ENCODE measurements around the gene HOXB2. TPM values are rescaled to one million over a fixed set of nuclear protein-coding genes. Genes with fewer than 3 reads are reported as not detected.
A peak's percentile ranks its signal among the peaks of the same experiment; 100 is the strongest.
"Not testable (repeated sequence)": the region's sequence is repeated elsewhere in the genome, so short reads cannot be mapped to it uniquely, and the experiment has no call there.

Gene HOXB2
- total RNA-seq, 2 donors from 2014 or later: 4.5 to 18.8 TPM

DNA sequence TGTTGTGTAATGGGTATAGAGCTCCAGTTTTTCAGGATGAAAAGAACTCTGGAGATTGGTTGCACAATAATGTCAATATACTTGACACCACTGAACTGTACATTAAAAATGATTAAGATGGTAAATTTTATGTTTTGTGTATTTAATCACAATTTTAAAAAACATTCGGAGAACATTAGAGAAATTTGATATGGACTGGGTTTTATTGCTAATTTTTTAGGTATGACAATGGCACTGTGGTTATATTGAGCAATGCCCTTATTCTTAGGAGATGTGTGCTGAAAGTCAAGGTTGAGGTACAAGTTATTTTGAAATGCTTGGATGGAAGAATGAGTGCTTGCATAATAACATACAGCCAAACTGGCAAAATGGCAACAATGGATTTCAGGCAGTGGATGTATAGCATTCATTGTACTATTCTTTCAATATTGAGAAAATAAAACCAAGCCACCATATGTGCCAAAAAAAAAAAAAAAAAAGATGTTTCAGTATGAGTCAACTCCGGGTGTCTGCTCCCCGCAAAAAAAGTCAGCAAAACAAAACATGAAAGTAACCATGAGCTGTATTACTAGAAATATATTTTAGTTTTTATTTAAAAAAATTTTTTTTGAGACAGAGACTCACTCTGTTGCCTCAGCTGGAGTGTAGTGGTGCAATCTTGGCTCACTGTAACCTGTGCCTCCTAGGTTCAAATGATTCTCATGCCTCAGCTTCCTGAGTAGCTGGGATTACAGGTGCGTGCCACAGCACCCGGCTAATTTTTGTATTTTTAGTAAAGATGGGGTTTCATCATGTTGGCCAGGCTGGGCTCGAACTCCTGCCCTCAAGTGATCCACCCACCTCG lies 33.9 kb downstream of the HOXB2 start:
- ATAC-seq: peak; percentile 84
- peak overlapping the region; percentile 24 for H3K27ac Mint-ChIP-seq
- H3K9me3 ChIP-seq (ENCODE audit: control insufficient read depth, low read length, poor library complexity, severe bottlenecking): no peaks in the 10 kb centered on the region
- H3K4me1 Mint-ChIP-seq: peaks cover 12% of the 10 kb centered on the region
- H3K27me3 Mint-ChIP-seq: peaks cover 40% of the 10 kb centered on the region
- H3K4me3 Mint-ChIP-seq: no peak overlapping the region
- DNase-seq: no peak
- no peaks in the 10 kb centered on the region for H3K36me3 Mint-ChIP-seq (ENCODE audit: low read depth)

DNA sequence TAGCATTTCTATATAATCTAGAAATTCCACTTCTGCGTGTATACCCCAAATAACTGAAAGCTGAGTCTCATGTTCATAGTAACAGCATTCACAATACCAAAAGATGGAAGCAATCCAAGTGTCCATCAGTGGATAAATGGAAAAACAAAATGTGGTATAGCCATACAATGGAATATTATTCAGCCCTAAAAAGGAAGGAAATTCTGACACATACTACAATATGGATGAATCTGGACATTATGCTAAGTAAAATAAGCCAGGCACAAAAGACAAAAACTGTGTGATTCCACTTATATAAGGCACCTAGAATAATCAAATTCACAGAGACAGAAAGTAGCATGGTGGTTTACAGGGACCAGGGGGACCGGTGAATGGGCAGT lies 34.5 kb downstream of the HOXB2 start:
- DNase-seq (no peak), ATAC-seq (no peak)
- Mint-ChIP-seq H3K27ac (peak overlapping the region; percentile 24), H3K36me3 (ENCODE audit: low read depth) (no peaks in the 10 kb centered on the region), H3K4me3 (no peak overlapping the region), H3K4me1 (peaks cover 11% of the 10 kb centered on the region), H3K27me3 (peaks cover 34% of the 10 kb centered on the region)
- H3K9me3 ChIP-seq (ENCODE audit: control insufficient read depth, low read length, poor library complexity, severe bottlenecking): no peaks in the 10 kb centered on the region

GRCh38 chr17:48509708-48510107 lies 35.2 kb downstream of the HOXB2 start:
- not testable (repeated sequence) for ATAC-seq; H3K36me3 Mint-ChIP-seq (ENCODE audit: low read depth); H3K9me3 ChIP-seq (ENCODE audit: control insufficient read depth, low read length, poor library complexity, severe bottlenecking); H3K4me3 Mint-ChIP-seq; DNase-seq
- peaks cover 27% of the 10 kb centered on the region for H3K27me3 Mint-ChIP-seq
- H3K27ac Mint-ChIP-seq: peak overlapping the region; percentile 74
- H3K4me1 Mint-ChIP-seq: peaks cover 15% of the 10 kb centered on the region

GRCh38 chr17:48506246-48506645 lies 38.7 kb downstream of the HOXB2 start:
- Mint-ChIP-seq H3K27me3 (peaks cover 17% of the 10 kb centered on the region), H3K36me3 (ENCODE audit: low read depth) (no peaks in the 10 kb centered on the region), H3K27ac (peak overlapping the region; percentile 66), H3K4me3 (no peak overlapping the region), H3K4me1 (peaks cover 5% of the 10 kb centered on the region)
- H3K9me3 ChIP-seq (ENCODE audit: control insufficient read depth, low read length, poor library complexity, severe bottlenecking): no peaks in the 10 kb centered on the region
- DNase-seq: no peak
- no peak for ATAC-seq

GRCh38 chr17:48505788-48506187 lies 39.1 kb downstream of the HOXB2 start:
- no peaks in the 10 kb centered on the region for H3K9me3 ChIP-seq (ENCODE audit: control insufficient read depth, low read length, poor library complexity, severe bottlenecking)
- peak overlapping the region; percentile 15 for H3K4me3 Mint-ChIP-seq
- DNase-seq (peak in 1 of 3 donors; percentile 35), ATAC-seq (peak; percentile 95)
- peaks cover 18% of the 10 kb centered on the region for H3K27me3 Mint-ChIP-seq
- H3K4me1 Mint-ChIP-seq: peaks cover 5% of the 10 kb centered on the region
- H3K27ac Mint-ChIP-seq: peak overlapping the region; percentile 66
- H3K36me3 Mint-ChIP-seq (ENCODE audit: low read depth): no peaks in the 10 kb centered on the region

DNA sequence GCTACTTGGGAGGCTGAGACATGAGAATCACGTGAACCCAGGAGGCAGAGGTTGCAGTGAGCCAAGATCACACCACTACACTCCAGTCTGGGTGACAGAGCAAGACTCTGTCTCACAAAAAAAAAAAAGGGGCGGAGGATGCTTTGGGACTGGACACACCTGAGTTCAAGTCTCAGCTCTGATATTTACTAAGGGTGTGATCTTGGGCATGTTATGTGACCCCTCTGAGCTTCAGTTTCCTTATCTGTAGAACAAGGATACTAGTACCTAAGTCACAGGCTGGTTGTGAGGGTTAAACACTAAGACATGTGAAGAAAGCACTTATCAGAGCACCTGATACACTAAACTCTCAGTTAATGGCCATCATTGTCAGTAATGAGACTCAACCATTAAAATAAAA lies 40.0 kb downstream of the HOXB2 start:
- peaks cover 5% of the 10 kb centered on the region for H3K4me1 Mint-ChIP-seq
- ATAC-seq: no peak

GRCh38 chr17:48503747-48504146 lies 41.2 kb downstream of the HOXB2 start:
- Mint-ChIP-seq H3K27me3 (peaks cover 28% of the 10 kb centered on the region), H3K4me3 (no peak overlapping the region), H3K27ac (peak overlapping the region; percentile 66), H3K4me1 (peaks cover 5% of the 10 kb centered on the region), H3K36me3 (ENCODE audit: low read depth) (peaks cover 2% of the 10 kb centered on the region)
- no peak for ATAC-seq
- no peak for DNase-seq
- no peaks in the 10 kb centered on the region for H3K9me3 ChIP-seq (ENCODE audit: control insufficient read depth, low read length, poor library complexity, severe bottlenecking)

More for the DNA sequence above, 40.0 kb downstream of the HOXB2 start:
- DNase-seq: no peak
- no peaks in the 10 kb centered on the region for H3K9me3 ChIP-seq (ENCODE audit: control insufficient read depth, low read length, poor library complexity, severe bottlenecking)
- peaks cover 2% of the 10 kb centered on the region for H3K36me3 Mint-ChIP-seq (ENCODE audit: low read depth)
- H3K27ac Mint-ChIP-seq: peak overlapping the region; percentile 66
- no peak overlapping the region for H3K4me3 Mint-ChIP-seq
- H3K27me3 Mint-ChIP-seq: peaks cover 24% of the 10 kb centered on the region

DNA sequence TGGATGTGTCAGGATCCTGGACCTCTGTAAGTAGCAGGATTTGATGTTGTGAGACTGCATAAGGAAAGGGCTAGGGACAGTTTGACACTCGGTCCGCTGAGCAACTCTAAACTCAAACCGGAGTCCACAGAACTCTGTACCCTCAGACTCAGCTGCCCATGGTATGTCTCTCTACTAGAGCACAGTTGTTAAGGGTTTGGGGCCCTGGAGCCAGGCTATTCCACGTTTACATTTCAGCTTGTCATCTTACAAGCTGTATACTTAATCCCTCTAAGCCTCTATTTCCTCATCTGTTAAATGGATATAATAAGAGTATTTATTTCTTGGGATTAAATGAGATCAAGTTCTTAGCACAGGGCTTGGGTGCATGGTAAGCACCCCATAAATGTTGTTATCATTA lies 42.0 kb downstream of the HOXB2 start:
- ATAC-seq (no peak), DNase-seq (no peak)
- H3K9me3 ChIP-seq (ENCODE audit: control insufficient read depth, low read length, poor library complexity, severe bottlenecking): no peaks in the 10 kb centered on the region
- H3K27ac Mint-ChIP-seq: peak overlapping the region; percentile 66
- H3K27me3 Mint-ChIP-seq: peaks cover 29% of the 10 kb centered on the region
- H3K4me3 Mint-ChIP-seq: no peak overlapping the region
- H3K4me1 Mint-ChIP-seq: peaks cover 5% of the 10 kb centered on the region
- H3K36me3 Mint-ChIP-seq (ENCODE audit: low read depth): peaks cover 2% of the 10 kb centered on the region

DNA sequence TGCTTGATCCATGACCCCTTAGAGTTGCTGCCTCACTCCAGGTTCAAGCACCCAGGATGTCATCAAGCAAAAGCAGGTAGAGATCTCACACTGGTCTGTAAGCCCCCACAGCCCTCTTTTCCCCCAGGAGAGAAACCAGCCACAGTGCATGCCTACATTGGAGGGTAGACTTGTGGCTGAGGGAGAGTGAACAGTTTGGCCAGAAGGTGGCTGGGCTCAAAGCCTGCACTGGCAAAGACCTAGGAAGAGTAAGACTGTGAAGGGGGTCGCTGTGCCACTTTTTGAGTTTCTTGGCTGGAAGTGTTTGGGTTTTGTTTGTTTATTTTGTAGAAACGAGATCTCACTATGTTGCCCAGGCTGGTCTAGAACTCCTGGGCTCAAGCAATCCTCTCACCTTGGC lies 42.6 kb downstream of the HOXB2 start:
- no peak overlapping the region for H3K27ac Mint-ChIP-seq
- no peaks in the 10 kb centered on the region for H3K9me3 ChIP-seq (ENCODE audit: control insufficient read depth, low read length, poor library complexity, severe bottlenecking)
- ATAC-seq: no peak
- H3K4me1 Mint-ChIP-seq: peaks cover 5% of the 10 kb centered on the region
- DNase-seq: no peak
- no peak overlapping the region for H3K4me3 Mint-ChIP-seq
- peaks cover 2% of the 10 kb centered on the region for H3K36me3 Mint-ChIP-seq (ENCODE audit: low read depth)
- H3K27me3 Mint-ChIP-seq: peaks cover 30% of the 10 kb centered on the region

DNA sequence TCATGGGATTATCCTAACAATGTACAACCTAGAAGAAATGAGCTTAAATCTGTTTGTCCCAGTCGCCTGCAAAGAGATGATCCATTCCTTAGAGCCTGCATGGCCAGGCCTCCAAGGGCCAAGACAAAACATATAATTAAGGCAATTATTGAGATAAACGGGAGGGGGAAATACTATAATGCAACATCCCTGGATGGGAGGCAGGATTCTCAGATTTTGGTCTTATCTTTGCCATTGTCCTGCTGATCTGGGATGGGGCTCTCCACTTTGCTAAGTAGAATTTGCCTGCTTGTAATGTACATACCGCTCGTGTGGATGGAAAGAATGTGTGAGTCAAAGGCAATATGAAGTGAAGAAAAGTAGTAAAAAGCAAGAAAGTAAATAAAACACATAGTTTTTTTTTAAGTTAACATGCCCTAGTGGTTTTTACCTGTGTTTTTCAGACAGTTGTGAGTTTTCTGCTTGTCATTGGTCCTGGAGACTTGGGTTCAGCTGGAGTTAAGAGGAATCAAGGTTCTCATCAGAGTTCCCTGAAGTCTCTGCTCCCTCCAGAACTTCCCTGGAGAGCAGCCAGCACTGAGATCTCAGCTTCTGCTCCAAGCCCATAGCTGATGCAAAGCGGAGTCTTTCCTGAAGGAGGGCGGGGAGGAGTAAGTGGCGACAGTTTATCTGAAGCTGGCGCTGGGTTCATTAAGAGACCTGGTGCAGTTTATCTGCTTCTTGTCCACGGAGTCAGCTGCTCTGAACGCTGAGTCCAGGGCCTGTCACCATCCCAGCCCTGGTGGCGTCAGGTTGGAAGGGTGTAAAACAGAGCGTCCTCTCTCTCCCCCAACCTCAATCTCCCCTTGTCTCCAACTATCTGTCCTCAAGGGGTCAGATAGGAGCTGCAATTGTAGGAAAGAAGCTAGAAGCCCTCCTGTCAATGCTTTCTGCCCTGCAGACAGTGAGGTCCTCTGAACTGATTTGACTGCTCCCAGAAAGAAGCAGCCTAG lies 44.2 kb downstream of the HOXB2 start:
- Mint-ChIP-seq H3K4me3 (no peak overlapping the region), H3K4me1 (peaks cover 5% of the 10 kb centered on the region), H3K27ac (no peak overlapping the region), H3K36me3 (ENCODE audit: low read depth) (peaks cover 2% of the 10 kb centered on the region), H3K27me3 (peaks cover 30% of the 10 kb centered on the region)
- DNase-seq (no peak), ATAC-seq (no peak)
- no peaks in the 10 kb centered on the region for H3K9me3 ChIP-seq (ENCODE audit: control insufficient read depth, low read length, poor library complexity, severe bottlenecking)

- H3K9me3 ChIP-seq (ENCODE audit: control insufficient read depth, low read length, poor library complexity, severe bottlenecking): no peaks in the 10 kb centered on the region
- no peaks in the 10 kb centered on the region for H3K4me1 Mint-ChIP-seq
- H3K36me3 Mint-ChIP-seq (ENCODE audit: low read depth): peaks cover 2% of the 10 kb centered on the region
- DNase-seq (no peak), ATAC-seq (no peak)
- no peak overlapping the region for H3K4me3 Mint-ChIP-seq
- peaks cover 35% of the 10 kb centered on the region for H3K27me3 Mint-ChIP-seq
- H3K27ac Mint-ChIP-seq: no peak overlapping the region
These were observed 45.0 kb downstream of the HOXB2 start for GRCh38 chr17:48499735-48500434.

DNA sequence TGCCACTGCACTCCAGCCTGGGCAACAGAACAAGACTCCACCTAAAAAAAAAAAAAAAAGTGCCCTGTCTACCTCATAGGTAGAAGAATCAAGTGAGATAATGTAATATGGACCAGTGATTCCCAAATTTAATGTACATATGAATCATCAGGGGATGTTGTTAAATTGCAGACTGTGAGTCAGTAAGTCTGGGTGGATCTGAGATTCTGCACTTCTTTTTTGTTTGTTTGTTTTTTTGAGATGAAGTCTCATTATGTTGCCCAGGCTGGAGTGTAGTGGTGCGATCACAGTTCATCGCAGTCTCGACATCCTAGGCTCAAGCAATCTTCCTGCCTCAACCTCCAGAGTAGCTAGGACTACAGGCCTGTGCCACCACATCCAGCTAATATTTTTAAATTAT lies 45.7 kb downstream of the HOXB2 start:
- DNase-seq (no peak), ATAC-seq (no peak)
- peaks cover 2% of the 10 kb centered on the region for H3K4me1 Mint-ChIP-seq
- H3K36me3 Mint-ChIP-seq (ENCODE audit: low read depth): peaks cover 4% of the 10 kb centered on the region
- H3K9me3 ChIP-seq (ENCODE audit: control insufficient read depth, low read length, poor library complexity, severe bottlenecking): no peaks in the 10 kb centered on the region
- H3K4me3 Mint-ChIP-seq: no peak overlapping the region
- H3K27ac Mint-ChIP-seq: no peak overlapping the region
- H3K27me3 Mint-ChIP-seq: peaks cover 42% of the 10 kb centered on the region
